Activated CD8-positive, alpha-beta memory T cell treated with anti-CD3 and anti-CD28 coated beads, Interleukin-2, amount 50 U/mL, for 48 hours (primary cell): ENCODE data around the gene DNAH17.

Experiments
- DNase-seq: peaks from one replicate; pipeline ENCODE4 v3.0.0-alpha.2; 2020

Gene DNAH17

DNA sequence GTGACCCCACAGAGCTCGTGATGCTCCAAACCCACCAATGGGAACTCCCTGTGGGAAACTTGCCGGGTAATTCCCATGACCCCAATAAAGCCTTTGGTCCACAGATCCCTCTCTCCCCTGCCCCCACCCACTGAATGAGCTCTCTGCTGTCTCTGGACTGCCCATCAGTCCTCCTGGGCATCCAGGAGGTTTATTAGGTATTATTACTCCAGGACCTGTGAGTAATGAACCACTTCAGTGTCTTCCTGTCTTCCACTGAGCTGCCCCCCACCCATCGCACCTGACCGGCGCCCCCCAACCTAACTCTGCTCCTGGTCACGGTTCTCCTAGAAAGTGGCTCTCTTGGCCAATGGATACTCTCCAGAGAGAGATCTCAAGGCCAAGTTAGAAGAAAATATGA, 28.7 kb upstream of the DNAH17 start:
- DNase-seq = no peak

DNA sequence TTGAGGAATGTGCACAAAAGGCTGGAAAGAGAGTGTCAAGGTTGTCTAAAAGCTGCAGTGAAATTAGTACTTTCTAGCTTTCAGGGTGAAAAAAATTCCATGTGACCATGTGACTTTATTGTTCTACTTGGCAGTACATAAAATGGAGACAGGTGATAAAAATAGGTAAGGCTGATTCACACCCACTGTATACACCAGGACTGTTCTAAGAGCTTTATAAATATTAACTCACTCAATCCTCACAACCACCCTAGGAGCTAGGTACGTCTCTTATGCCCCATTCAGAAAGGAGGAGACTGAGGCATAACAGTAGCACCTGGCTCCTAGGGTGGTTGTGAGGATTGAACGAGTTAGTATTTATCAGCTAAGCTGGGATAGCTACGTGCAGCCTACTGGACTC, 28.2 kb upstream of the DNAH17 start:
- DNase-seq = no peak

DNA sequence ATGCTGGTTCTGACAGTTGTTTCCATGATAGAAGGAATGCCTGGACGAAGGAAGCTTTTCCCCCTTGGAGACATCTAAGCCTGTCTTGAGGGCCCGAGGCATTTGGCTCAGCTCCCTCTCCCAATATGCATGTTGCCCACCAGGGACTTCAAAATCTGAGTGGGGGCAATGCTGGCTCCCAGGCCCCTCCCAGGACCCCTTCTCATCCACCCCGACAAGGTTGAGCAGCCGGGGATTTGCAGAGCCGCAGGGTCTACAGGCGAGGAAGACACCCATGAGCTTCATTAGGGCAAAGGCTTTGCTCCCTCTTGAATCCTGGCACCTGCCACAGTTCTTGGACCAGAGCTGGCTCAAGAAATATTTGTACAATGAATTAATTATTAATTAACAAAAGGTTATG, 25.1 kb upstream of the DNAH17 start:
- DNase-seq = no peak

DNA sequence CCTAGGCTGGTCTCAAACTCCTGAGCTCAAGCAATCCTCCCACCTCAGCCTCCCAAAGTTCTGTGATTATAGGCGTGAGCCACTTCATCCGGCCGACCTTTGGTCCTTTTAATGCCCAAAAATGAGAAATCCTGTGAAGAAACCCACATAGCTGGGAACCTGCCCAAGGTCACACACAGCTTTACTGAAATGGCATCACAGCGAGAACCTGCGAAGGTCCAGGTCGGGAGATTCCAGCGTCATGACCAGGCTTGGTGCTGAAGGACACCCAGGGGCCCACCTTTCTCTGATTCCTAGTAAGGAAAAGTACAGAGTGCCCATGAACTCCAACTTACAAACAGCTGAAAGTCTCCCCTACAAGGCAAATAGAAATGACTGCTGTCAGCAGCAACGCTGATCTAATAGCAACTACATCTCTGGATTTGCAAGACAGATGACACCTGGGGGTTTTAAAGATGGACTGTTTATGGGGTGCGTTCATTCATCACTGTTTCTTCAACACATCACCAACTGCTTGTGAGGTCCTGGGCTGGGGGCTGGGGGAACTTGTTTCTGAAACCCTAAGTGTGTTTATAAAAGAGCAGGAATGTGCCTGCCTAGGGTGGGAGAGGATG, 24.5 kb upstream of the DNAH17 start:
- no peak for DNase-seq

DNA sequence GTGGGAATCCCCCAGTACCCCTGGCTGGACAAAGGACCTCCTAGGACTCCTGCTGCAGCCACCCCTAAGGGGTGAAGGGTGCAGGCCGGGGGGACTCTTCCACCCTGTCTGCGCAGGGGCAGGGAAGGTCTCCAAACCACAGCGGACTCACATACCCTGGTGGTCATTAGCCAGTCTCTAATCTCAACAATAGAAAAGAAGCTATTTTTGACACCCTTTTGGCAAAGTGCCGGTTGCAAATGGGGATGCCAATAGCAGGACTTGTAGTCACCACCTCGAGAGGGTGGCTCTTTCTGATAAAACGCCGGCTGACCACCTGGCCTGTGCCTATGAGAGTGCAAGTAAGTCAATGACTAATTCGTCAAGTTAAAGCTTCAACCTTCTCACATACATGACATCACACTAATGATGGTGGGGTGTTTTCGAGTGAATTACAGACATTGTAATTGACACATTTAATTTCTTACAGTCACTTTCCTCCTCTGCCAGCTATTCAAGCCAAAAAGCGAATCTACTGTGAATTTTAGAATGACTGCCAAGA, 23.1 kb upstream of the DNAH17 start:
- DNase-seq = no peak

DNA sequence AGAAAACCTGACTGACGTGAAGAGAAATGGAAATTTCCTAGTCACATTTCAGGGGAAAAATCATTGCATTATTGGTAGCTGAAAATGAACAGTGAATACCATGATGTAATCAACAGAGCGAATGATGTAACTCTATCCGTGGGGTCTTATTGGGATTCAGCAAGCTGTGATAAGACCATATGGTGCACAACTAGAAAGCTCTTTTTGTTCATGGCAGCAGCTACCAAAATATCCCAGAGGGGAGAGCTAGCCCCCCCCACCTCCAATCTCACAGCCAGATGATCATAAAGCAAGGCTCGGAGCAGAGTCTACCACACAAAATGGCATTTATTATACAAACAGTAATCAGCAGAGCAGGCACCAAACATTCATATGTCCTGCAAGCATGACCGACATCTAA, 22.2 kb upstream of the DNAH17 start:
- no peak for DNase-seq

DNA sequence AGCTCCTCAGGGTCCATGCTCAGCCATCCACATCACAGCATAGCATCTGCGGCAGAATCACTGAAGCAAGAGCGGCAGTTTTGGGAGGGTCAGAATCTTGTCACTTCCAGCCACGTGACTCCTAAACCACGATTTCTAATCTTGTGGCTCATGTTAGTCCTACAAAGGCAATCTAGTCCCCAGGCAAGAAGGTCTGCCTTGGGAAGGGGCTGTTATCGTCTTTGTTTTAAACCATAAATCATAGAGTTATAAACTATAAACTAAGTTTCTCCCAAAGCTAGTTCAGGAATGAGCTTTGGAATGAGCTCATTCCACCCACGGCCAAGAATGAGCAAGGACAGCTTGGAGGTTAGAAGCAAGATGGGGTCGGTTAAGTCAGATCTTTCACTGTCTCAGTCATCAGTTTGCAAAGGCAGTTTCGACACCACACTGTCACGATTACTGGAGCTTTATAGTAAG, 20.8 kb upstream of the DNAH17 start:
- no peak for DNase-seq

DNA sequence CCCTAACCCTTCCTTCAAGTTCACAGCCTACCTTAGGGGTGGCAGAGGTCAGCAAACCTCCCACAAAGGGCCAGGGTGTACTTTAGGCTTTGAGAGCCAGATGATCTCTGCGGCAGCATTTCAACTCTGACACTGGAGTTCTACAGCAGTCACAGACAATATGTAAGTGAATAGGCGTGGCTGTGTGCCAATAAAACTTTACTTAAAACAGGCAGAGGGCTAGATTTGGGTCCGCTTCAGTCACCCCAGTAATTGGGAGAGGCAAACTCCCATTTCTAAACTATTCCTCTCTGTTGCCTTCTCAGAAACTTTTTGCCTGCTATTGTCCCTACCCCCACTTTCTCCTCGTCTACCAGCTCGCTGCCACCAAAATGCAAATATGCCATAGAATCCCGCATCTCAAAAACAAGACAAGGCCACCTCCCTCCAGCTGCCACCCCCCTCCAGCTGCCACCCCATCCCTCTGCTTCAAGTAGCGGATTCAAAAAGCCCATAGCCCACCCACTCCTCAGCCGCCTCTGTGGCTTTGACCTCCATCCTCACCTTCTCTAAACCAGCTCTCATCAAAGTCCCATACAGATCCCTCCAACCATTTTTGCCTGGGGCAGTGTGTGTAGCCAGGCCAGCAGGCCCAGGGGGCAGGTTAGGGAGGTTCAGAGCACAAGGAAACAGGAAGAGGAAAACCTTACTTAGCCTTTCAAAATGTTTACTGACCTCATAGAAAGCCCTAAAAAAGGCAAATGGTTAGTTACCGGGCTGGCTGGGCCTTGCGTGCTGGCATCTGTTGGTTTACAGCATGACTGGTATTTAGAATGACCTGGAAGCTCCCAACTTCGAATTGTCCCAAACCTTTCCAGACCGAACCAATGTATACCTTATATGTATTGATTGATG, 19.9 kb upstream of the DNAH17 start:
- DNase-seq = no peak

DNA sequence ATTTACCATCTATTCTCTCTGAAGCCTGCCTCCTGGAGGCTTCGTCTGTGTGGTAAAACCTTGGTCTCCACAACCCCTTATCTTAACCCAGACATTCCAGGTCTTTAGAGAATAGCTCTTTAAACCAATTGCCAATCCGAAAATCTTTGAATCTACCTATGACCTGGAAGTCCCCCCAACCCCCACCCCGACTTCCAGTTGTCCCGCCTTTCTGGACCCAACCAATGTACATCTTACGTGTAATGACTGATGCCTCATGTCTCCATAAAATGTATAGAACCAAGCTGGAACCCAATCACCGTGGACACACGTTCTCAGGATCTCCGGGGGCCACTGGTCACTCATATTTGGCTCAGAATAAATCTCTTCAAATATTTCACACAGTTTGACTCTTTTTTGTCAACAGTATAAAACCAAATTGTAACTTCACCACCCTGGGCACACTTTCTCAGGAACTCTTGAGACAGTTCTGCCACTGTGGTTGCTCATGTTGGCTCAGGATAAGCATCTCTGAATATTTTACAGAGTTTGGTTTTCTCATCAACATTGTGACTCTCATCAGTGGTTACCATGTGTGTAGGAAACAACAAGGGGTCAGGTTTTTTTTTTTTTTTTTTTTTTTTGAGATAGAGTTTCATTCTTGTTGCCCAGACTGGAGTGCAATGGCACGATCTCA, 18.1 kb upstream of the DNAH17 start:
- no peak for DNase-seq

DNA sequence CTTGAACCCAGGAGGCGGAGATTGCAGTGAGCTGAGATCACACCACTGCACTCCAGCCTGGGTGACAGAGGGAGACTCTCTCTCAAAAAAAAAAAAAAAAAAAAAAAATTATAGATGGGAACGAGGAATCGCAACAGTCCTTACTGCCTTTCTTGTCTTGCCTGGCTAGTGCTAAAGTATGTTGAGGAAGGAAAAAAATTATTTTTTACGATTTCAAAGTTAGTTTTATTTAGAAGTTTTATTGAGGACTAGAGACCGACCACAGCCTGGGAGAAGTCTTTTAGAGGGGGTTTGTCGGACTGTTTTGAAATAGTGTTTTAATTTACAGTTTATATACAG, 15.8 kb upstream of the DNAH17 start:
- no peak for DNase-seq

DNA sequence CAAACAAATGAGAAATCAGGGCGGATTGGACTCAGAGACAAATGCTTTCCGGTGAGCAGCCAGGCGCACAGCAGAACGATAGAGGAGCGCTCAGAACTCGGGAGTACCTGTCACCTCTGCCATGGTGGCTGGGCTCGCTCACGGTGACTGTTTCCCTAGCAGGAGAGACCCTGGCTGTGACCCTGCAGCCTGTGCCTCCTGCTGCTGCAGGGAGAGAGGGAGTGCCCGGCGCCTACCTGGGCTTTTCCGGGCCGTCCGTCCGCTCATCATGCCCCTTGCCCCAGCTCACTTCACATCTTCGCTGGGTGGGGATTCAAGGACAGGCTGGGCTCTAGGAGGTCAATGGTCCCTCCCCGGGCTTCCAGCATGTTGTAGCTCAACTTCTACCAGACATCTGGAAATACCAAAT, 14.1 kb upstream of the DNAH17 start:
- no peak for DNase-seq

DNA sequence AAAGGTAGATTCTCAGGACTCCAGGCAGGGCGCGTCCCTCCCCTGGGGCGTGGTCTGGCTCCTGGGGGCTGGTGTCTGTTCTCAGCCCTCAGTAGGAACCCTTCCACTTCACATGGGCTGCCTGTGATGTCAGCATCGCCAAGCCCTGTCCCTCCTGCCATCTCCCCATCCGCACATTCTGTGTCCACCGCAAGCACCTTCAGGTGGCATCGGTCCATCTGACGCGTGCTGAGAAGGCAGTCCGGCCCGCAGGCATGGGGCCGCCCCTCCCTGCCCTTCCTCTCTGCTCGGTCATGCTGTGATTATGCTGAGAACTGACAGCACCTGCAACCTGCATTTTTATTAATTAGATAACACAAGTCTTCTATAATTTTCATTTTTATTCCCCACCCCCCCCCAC, 12.7 kb upstream of the DNAH17 start:
- DNase-seq = no peak

DNA sequence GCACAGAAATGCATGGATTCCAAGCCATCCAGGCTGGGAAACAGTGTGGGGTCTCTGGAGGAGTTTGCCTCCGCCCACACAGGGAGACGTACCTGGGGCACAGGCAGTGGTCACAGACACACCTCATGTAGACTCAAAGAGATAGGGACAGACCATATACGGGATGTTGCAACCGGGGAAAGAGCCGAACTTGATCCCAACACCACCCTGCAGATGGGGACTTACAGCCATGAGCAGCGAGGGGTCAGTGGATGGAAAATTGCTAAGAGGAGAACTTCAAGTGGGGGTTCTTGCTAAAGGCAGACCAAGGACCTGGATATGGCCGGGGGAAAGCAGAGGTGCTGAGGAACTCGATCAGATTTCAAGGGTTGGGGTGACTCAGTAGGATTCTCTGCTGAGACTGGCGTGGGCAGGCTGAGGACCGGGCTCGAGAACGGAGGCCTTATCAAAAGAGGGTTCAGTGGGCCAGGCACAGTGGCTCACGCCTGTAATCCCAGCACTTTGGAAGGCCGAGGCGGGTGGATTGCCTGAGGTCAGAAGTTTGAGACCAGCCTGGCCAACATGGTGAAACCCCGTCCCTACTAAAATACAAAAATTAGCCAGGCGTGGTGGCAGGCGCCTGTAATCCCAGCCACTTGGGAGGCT, 12.0 kb upstream of the DNAH17 start:
- no peak for DNase-seq

DNA sequence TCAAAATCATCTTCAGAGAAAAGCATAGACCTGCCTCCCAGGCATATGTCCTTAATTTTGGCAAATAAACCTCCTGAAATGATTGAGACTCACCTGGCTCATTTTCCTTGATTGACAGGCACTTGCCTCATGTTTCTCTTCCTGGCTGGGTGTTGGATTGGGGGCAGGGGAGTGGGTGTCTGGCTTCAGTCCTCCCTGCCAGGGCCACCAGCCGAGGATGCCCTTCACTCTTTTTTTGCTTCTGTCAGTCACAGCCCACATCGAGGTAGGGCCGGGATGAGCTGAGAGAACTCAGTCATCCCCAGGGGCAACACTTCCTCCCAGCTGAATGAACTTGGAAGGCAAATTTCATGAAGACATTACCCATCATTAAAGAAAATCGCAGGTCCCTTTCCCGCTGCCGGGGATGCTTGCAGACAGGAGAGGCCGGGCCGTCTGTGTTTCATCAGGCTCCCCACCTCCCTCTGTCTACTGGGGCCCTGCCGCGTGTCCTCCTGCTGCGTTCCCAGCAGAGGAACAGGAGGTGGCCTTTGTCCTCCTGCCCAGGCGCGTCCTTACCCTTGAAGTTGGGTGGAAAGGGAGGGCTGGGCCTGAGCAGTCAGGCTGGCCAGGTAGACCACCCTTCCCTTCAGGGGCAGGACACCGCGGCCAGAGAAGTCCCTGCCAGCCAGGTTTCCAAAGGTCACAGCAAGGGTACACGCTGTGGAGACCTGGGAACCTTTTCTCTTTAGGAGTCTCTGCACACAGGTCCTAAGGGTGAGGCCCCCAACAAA, 11.2 kb upstream of the DNAH17 start:
- no peak for DNase-seq

DNA sequence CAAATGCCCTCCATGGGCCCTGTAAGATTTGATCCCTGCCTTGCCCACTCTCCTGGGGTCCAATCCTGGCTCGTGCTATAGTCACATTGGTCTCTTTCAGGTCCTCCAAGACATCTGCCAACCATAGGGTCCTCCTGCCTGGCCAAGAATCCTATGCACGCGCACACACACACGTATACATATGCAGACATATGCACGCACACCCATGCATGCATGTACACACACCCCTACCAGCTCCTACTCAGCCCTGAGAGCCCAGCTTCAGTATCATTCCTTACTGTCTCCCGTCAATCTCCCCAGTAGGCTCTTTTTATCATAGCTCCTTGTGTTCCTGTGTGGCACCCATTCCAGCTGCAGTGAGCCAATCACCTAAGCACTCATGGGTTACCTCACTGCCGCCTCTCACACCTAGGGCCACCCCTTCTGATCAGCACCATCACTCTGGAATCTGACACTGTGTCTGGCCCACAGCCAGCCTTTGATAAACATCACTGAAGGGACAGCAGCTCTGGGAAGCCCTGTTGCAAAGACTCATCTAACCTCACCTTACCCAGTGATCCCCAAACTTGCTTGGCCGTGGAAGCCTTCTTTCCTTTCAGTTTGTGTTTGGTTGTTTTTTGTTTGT, 7.9 kb upstream of the DNAH17 start:
- DNase-seq = no peak

DNA sequence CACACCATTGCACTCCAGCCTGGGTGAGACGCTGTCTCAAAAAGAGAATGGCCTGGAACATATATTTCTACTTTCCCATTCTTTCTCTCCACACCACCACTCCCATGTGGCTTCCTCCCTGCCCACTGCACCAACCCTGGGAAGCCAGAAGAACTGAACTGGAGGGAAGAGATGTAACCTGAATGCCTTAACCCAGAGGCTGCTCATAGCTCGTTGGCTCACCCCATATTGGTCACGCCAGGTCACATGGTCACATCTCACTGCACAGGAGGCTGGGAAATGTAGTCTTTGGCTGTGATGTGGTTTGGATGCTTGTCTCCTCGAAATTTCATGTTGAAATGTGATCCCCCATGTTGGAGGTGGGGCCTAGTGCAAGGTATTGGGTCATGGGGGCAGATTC, 5.9 kb upstream of the DNAH17 start:
- no peak for DNase-seq

DNA sequence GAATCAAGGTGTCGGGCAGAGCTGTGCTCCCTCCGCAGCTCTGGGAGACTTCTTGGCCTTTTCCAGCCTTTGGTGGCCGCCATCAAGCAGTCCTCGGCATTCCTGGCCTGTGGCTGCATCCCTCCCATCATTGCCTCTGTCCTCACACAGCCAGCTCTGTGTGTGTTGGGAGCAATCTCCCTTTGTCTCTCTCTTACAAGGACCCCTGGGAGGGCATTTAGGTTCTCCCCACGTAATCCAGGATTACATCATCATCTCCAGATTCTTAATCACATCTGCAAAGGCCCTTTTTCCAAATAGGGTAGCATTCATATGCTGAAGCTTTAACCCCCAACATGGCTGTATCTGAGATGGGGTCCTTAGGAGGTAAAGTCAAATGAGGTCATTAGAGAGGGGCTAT, 4.1 kb upstream of the DNAH17 start:
- no peak for DNase-seq

DNA sequence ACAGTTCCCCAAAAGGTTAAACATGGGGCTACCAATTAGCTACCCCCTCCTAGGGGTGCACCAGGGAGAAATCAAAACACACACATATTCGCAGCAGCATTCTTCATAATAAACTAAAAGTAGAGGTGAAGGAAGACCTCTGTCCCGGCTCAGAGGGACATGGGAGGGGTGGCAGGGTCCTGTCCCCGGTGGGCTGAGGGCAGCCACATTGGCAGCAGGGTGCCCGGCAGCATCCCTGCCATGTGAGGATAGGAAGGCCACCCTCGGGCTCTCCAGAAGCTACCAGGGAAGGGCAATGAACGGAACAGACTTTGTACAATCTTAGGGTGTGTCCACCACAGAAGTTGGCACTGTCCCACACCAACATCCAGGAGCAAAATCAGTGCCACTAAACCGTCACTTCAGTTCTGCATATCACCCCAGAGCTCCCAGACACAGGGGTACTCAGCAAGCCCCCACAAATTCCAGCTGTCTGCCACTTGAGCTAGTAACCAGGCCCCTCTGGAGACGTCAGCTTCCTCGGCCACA, 3.1 kb upstream of the DNAH17 start:
- no peak for DNase-seq

DNA sequence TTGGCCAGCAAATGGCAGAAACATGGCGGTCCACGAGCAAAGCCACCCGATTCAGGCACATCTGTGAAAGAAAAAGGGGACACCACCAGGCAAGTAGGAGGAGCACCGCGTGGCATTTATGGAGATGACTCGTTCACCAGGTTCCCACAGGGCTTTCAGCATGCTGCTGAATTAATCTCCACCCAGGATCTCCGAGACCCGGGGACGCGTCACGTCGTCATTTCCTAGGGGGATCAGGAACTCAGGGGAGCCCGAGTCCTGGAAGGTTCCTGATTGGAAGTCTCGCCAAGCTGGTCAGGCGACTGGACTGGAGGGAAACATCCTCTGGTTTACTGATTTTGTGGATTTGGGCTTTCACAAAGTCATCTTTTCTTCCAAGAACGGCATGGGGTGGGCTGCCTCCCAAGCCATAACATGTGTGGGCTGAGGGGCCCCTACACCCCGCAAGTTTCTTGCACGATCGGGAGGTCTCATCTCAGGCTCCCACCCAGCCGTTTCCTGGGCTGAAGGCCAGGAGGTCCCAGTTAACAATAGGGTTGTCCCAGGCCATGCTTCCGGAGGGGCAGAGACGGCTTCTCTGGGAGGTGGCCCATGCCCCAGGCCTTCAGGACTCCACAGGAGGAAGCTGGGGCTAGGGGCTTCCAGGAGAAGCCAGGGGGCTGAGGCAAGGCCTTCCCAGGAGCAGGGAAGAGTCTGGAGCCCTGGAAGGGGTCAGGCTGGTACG, 645 bp downstream of the DNAH17 start:
- no peak for DNase-seq

DNA sequence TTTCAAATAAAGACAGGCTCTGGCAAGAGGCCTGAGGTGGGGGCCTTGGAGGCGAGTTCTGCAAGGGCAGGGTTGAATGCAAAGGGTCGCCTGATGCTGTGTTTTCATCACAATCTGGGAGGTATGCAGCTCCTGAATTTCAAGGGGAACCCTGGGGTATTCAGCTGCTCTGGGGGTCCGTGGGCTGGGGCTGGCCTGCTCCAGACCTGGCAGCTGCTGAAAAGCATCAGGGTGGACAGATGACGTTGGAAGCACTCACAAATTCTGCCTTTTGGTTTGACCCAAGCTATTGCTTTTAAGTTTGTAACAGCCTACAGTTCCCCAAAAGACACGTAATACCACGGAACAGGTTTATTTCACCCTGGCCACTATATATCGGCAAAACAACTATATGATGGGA, 1.3 kb downstream of the DNAH17 start:
- no peak for DNase-seq

DNA sequence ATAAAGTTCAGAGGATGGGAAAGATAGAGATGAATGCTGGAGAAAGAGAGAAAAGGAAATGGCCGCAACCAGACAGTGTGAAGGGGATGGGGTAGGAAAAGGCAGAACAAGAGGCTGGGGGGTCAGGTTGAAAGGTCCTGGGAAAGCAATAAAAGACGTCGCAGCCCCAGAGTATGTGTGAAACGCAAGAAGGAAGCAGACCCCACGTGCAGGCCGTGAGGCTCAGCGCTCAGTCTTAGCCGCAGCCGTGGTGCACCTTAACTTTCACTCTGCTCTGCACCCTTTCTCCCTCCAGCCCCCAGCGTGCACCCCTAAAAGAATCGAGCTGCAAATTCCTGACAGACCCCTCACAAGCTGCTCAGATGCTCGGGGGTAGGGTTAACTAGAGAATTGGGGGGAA, 1.9 kb downstream of the DNAH17 start:
- DNase-seq = no peak
